HT-29 (cell line): ENCODE results near the gene MVP. TPM values are rescaled to one million over a fixed set of nuclear protein-coding genes. Genes with fewer than 3 reads are reported as not detected.
"Not testable (repeated sequence)": the region's sequence is repeated elsewhere in the genome, so short reads cannot be mapped to it uniquely, and the experiment has no call there.

Experiments
- DNase-seq: peaks from one replicate; pipeline ENCODE4 v3.0.0-alpha.2; 2015; ENCODE audit warnings: low spot score
- total RNA-seq: library from RNA; depleted of rRNA; stranded (reverse); fragments of >200 nt; shearing (Covaris generic); gene quantifications from 2 replicates; pipeline ENCODE4 v1.2.3, GENCODE V29; 2014; rRNA removed

MVP gene
- total RNA-seq = 157 and 185 TPM in 2 replicates

DNA sequence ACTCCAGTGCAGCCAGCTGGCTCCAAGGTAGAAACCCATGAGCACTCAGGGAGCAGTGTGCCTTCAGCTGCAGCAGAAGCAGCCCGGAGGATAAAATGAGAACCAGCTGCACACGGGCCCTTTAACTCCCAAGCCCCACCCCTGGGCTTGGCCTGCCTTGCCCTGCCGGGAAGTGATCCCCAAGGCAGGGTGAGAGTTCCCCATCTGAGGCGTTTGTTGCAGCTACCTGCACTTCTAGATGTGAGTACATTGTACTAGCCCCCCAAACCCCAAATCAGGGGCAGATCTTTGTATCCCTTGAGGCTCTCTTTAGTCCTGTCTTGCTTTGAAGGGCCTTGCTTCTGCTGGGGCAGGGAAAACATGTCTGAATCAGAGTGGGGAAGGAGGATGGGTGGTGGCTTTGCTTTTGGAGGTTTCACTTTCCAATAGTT, at the start of gene MVP:
MVP (plus strand) TSS at position 192 of the 431 bp plus-strand sequence. CDS start 10,088 bp downstream, outside the sequence.
- DNase-seq = peak; percentile 75

DNA sequence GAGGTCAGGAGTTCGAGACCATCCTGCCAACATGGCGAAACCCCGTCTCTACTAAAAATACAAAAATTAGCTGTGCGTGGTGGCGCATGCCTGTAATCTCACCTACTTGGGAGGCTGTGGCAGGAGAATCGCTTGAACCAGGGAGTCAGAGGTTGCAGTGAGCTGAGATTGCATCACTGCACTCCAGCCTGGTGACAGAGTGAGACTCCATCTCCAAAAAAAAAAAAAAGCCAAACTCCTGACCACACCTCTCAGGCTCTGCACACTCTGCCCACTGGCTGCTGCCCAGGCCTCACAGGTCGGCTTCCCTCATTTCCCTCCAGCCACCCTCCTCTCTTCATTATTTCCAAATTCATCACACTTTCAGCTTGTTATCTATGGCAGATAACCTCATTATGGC, 47.9 kb upstream of the MVP start:
- DNase-seq = not testable (repeated sequence)

DNA sequence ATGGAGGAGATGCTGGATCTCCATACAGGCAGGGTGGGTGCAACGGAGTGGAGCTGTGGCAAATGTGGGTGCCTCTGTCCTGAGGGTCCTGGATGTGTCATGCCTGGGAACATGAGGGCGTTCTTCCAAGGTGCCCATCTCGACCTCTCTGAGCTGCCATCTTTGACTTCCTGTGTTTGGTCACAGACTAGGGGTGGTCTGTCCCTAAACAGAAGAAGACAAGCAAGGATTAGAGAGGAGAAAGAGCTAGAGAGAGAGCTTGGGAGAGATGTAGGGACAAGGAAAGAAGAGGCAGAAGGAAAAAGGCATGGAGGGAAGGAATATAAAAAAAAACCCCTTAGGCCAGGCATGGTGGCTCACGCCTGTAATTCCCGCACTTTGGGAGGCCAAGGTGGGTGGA, 45.5 kb upstream of the MVP start:
- no peak for DNase-seq

DNA sequence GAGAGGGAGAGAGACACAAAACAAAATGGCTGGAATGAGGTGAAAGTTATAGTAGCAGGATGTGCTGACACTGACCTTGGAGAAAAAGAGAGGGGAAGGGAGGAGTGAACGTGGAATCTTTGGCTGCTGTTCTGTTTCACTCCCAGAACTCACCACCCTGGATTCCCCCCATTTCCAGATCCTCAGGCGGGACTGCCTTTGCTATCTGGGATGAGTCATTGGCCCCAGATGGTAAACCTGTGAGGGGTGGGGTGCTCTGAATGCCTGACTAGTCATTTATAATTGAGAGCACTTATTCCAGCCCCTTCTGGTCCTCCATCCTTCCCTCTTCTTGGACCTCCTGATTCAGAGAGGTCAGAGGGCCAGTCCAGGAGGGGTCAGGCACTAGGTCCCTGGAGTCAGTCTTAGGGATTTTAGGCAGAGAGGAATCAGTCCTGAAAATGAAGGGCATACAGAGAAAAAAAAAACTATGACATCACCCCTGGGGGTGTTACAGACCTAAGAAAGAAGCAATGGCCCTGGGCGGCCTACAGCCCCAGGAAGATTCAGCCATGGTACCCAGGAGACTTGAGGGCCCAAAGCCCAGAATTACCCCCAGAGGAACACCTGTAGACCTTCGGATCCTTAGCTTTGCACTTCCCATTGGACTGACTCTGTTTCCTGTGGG, 44.4 kb upstream of the MVP start:
- DNase-seq = peak; percentile 7

DNA sequence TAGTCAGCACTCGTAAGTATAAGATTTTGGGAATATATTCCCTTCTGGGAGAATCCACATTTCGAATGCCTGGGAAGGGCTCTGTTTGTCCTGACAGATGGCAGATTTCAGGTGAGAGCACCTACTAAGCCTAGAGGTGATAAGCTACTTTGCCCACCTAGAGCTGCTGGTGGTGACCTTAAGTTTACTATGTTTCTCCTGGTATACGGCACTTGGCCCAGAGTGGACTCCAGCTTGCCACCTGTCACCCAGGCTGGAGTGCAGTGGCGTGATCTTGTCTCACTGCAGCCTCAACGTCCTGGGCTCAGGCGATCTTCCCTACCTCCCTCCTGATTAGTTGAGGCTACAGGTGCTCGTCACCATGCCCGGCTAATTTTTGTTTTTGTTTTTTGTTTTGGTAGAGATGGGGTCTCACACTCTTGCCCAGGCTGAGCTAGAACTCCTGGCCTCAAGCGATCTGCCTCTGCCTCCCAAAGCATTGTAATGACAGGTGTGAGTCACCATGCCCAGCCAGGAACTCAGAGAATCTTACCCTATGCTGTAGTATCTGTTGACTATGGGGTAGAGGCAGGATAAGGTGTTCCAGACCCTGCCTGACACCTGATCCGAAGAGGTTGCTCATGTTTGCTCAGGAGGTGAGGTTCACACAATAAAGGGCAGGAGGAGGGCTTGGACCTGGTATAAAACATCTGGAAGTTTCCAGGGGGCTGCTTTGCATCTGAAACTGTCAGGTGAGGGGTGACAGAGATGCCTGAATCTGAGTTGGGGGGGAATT, 42.5 kb upstream of the MVP start, which contains the start of gene ZG16:
ZG16 (plus strand) TSS at position 681 of the 775 bp plus-strand sequence. CDS start 1,011 bp downstream, outside the sequence.
- DNase-seq = no peak

DNA sequence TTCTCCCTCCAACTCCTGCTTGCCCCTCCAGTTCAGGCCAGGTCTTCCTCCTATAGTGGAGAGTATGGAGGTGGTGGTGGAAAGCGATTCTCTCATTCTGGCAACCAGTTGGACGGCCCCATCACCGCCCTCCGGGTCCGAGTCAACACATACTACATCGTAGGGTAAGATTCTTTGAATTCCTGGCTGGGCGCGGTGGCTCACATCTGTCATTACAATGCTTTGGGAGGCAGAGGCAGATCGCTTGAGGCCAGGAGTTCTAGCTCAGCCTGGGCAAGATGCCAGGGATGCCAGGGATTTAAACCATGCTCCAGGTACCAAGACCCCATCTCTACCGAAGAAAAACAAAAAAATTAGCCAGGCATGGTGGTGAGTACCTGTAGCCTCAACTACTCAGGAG, 40.8 kb upstream of the MVP start:
- no peak for DNase-seq

DNA sequence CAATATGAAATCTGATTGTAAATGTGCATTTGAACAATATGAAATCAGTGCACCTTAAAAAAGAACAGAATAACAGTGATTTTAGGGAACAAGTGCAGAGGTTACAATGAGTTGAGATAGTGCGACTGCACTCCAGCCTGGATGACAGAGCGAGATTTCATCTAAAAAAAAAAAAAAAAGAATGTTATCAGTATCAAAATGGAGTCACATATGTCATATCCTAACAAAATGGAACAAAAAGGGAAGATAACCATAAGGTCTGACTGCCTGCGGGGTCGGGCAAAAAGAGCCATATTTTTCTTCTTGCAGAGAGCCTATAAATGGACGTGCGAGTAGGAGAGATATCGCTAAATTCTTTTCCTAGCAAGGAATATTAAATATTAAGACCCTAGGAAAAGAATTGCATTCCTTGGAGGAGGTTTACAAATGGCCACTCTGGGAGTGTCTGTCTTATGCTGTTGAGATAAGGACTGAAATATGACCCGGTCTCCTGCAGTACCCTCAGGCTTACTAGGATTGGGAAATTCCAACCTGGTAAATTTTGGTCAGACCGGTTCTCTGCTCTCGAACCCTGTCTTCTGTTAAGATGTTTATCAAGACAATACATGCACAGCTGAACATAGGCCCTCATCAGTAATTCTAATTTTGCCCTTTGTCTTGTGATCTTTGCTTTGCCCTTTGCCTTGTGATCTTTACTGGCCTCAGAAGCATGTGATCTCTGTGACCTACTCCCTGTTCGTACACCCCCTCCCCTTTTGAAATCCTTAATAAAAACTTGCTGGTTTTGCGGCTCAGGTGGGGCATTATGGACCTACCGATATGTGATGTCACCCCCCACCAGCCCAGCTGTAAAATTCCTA, 36.9 kb upstream of the MVP start:
- DNase-seq = not testable (repeated sequence)

DNA sequence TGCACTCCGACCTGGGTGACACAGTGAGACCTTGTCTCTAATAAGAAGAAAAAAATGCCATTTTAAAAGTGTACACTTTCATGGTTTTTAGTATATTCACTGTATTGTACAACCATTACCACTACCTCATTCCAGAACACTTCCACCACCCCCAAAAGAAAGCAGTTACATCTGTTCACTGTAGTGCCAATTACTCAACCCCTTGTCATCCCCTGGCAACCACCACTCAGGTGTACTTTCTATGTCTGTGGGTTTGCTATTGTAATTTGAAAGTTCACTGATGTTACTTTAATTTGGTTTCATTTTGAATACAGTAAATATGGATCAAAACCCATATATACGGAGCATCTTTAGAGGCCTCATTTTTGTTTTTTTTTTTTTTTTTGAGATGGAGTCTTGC, 36.1 kb upstream of the MVP start:
- DNase-seq = no peak

DNA sequence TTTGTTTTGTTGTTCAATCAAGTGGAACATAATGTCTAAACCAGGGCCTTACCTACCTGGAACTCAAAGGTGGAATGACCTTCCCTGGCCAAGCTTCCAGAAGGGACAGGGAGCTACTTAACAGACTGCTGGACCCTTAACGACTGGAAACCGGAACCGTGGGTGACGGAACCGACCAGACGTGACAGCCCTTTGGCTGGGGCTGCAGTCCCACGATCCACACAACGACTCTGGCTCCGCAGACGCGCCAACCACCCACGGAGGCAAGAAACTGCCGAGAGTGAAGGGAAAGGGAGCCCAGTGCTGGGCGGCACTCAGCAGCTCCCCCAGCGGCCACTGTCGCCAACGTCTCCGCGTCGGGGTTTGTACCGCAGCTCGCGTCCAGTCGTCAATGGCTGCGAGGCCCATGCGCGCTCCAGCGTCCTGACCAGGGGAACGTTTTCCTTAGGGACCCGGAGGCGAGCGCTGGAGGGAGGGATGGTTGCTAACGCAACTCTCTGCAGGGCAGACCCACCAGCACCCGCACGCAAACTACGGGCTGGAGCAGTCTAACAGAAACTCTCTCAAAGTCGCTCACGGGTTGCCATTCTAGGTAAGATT, 35.3 kb upstream of the MVP start:
- DNase-seq = no peak

DNA sequence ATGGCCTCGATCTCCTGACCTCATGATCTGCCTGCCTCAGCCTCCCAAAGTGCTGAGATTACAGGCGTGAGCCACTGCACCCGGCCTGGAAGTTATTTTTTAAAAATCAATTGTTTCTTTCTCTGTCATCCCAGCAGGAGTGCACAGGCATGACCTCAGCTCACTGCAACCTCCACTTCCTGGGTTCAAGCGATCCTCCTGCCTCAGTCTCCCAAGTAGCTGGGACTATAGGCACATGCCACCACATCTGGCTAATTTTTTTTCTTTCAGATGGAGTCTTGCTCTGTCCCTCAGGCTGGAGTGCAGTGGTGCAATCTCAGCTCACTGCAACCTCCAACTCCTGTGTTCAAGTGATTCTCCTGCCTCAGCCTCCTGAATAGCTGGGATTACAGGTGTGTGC, 33.1 kb upstream of the MVP start:
- not testable (repeated sequence) for DNase-seq

DNA sequence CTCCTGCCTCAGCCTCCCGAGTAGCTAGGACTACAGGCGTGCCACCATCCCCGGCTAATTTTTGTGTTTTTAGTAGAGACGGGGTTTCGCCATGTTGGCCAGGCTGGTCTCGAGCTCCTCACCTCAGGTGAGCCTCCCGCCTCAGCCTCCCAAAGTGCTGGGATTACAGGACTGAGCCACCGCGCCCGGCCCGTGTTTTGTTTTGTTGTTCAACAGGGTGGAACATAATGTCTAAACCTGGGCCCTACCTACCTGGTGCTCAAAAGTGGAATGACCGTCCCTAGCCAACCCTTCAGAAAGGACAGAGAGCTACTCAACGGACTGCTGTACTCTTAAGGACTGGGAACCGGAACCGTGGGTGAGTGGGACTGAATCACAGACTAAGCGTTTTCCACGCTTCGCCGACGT, 30.5 kb upstream of the MVP start:
- no peak for DNase-seq

DNA sequence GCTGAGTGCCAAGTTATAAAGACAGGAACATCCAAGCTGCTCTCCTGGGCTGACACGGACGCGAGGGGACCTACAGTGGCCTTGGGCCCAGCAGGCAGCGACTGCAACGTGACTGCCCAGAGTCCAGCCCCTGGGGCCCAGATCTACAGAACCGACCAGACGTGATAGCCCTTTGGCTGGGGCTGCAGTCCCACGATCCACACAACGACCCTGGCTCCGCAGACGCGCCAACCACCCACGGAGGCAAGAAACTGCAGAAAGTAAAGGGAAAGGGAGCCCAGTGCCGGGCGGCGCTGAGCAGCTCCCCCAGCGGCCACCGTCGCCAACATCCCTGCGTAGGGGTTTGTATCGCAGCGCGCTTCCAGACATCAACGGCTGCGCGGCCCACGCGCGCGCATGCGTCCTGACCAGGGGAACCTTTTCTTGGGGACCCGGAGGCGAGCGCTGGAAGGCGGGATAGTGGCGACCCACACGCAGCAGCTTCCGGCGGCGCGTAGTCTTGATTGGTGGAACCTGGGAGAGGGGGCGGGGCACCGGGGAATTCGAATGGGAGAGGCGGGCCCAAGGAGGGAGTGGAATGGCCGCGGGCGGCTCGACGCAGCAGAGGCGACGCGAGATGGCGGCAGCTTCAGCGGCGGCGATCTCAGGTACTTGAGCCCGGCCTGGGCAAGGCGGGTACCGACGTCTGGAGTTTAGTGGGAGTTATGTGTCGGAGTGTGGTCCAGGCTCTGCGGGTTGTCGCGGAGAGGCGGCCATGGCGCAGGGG, 29.9 kb upstream of the MVP start, which contains the start of gene KIF22:
KIF22 (plus strand) TSS at position 569 of the 766 bp plus-strand sequence; CDS start at position 578, 9 bp downstream.
- peak; percentile 99 for DNase-seq

DNA sequence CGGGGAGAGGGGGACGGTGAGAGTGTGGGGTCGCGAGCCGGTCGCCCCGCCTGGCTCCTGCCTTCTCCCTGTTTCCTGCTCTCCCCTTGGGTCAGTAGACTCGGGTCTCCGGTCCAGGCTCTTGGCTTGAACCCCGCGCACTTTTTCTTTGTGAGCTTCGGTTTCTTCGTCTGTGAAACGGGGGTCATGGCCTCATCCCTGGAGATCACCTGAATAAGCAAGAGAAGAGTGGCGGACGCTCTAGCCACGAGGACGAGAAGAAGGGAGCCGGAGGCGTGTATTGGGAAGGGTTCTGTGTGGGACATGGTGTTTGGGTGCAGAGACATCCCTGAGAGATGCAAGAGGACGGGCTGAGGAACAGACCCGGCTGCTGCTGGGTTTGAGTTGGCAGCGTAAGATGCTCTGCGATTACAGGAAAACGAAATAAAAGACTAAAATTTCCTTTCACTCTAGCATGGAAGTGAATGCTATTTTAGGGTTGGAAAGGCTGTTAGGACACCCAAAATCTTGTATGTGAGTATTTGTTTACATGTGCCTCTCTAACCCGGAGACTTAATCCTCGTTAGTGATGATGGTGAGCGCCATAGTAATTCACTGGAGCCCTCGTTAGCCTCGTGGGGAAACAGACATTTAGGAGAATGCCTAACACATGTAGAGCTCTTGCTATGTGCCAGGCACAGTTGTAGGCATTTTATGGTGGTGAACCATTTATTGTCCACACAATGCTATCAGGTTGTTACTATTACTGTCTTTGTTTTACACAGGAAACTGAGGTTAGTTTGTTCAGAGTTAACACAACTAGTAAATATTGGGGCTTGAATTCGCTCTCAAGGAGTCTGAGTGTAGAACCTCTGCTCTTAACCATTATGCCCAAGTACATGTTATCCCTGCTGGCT, 29.1 kb upstream of the MVP start:
- peak; percentile 32 for DNase-seq

DNA sequence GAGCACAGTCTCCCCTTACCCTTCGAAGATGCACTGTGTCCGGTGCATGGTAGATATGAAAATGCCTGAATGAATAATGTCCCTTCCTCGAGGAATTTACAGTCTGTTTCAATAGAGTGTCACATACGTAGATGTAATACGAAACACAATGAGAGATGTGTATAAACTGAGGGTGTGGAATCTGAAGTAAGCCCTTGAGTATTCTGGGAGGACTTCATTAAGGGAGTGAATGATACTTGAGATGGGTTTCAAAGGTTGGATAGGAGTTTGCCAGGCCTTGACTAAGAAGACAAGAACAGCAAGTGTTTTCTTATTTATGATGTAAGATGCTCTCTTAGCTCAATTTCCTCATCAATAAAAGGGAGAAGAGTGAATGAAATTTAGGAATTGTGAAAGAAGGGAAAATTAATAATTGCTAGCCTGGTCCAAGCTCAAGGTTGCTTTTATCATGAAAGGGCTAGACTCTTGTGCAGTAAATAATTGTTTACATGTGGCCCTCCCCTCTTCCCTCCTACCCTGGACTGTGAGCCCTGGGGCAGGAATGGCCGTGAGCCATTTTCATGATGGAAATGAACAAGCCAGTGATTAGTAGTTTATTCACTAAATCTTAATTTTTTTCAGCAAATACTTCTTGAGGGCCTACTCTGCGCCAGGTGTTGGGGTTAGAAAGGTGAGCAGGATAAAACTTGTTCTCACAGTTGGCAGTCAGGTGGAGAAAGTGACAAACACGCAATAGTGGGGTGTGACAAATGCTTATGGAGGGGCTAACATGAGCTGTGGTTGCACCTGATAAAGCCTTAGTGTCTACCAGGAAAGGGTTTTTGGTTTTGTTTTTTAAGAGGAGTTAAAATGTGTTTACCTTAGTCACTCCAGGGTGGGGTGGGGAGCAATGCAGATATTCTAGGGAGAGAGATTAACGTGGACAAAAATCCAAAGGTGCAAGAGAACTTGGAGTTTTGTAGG, 28.1 kb upstream of the MVP start:
- DNase-seq = no peak

DNA sequence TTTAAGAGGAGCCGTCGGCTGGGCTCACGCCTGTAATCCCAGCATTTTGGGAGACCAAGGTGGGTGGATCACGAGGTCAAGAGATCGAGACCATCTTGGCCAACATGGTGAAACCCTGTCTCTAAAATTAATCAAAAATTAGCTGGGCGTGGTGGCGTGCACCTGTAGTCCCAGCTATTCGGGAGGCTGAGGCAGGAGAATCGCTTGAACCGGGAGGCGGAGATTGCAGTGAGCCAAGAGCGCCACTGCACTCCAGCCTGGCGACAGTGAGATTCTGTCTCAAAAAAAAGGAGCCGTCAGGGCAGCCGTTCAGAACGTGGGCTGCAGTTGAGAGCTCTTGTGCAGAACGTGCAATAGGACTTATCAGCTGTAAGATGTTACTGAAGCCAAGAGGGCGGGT, 27.1 kb upstream of the MVP start:
- not testable (repeated sequence) for DNase-seq

DNA sequence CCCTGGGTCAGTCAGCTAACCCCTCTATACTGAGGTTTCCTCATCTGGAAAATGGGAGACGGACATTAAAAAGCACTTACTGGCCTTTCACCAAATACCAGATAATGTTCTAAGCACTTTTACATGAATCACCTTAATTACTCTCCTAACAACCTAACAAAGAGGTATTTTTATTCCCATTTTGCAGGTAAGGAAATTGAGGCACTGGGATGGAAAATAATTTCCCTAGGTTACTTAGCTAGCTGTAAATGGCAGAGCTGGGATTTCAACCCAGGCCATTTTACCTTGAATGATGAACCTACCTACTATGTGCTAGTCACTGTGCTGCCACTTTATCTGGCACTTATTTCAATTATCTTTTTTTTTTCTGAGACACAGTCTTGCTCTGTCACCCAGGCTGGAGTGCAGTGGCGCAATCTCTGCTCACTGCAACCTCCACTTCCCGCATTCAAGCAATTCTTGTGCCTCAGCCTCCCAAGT, 26.0 kb upstream of the MVP start:
- no peak for DNase-seq

DNA sequence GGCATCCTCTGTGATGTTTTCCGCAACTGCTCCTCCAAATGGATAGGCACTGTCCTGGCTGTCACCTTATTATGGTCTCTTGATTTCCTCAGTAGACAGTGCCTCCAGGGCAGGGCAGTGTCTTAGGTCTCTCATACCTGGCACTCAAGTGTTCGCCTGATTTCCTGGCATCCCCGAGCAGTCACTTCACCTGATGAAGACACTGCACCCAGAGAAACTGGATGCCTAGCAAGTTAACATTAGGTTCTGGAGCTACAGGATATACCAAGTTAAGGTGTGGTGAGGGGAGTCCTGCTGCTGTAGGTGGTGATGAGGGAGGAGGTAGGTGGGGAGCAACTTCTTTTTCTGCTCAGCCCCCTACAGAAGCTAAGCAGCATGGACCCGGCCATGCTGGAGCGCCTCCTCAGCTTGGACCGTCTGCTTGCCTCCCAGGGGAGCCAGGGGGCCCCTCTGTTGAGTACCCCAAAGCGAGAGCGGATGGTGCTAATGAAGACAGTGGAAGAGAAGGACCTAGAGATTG, 17.8 kb upstream of the MVP start:
- DNase-seq = no peak

DNA sequence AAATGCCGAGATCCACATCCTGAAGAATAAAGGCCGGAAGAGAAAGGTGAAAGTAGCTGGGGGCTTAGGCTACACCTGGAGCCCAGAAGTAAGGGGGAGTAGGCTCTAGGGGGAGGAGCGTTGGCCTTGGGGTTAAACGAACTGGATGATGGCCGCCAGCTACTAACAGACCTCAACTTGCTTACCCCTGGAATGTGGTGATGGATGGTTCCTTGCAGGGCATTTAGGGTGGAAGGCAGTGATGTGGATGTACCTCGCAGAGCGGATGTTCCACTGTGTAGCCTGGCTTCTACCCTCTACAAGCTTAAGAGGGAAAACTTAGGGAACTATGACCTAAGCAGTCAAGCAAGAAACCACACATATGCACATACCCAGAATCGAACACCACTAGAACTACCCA, 16.2 kb upstream of the MVP start:
- DNase-seq = no peak
